Measurements from ENCODE around the gene ACP3.

The ACP3 gene

DNA sequence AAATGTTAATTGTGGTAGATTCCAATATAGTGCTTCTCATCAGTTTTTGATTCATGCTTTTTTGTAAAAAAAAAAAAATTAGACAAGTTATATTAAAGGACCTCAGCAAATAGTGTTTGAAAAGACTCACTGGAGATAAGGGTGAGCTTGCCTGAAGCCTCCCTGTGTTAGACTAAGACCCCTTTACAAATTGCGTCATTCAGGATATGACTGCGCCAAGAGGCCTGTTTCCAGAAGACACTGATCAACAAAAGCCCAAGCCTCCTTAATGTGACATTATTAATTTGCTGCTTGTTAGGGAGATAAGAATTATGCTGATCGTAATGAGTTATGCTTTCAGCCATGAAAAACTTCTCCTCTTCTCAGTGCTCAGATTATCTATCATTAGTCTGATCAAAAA is 87.1 kb downstream of the ACP3 start:
- H3K4me2 ChIP-seq (ENCODE audit: low read length), result no peak overlapping the region

DNA sequence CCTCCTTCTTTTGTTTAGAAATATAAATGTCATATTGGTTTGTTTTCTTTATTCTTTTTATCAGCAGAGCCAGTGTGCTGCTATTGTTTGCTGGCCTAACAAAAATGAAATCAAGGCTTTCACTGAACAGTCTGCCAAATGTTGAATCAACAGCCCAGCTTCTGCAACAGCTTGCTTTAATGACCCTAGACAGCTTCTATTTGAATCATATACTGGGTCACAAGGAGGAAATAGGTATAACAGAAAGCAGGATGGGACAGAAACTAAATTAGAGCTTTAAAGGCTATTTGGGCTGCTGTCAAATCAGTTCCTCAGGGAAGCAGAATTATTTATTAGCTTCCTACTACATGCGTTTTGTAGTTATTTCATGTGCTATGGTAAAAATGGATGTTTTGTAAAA is 88.0 kb downstream of the ACP3 start:
- H3K27me3 ChIP-seq (ENCODE audit: insufficient read depth, low read length), result no peaks in the 10 kb centered on the region
- H3K4me2 ChIP-seq (ENCODE audit: low read length), result no peak overlapping the region
- no peaks in the 10 kb centered on the region for H3F3A ChIP-seq (ENCODE audit: insufficient read depth, low read length)
- no peak for TF ChIP-seq EZH2 (IDR thresholded peaks at IDR 0.05; ENCODE audit: borderline replicate concordance, low read length)
- TF ChIP-seq, protein P1, sequence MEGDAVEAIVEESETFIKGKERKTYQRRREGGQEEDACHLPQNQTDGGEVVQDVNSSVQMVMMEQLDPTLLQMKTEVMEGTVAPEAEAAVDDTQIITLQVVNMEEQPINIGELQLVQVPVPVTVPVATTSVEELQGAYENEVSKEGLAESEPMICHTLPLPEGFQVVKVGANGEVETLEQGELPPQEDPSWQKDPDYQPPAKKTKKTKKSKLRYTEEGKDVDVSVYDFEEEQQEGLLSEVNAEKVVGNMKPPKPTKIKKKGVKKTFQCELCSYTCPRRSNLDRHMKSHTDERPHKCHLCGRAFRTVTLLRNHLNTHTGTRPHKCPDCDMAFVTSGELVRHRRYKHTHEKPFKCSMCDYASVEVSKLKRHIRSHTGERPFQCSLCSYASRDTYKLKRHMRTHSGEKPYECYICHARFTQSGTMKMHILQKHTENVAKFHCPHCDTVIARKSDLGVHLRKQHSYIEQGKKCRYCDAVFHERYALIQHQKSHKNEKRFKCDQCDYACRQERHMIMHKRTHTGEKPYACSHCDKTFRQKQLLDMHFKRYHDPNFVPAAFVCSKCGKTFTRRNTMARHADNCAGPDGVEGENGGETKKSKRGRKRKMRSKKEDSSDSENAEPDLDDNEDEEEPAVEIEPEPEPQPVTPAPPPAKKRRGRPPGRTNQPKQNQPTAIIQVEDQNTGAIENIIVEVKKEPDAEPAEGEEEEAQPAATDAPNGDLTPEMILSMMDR (IDR thresholded peaks at IDR 0.05; ENCODE audit: low read length), result no peak
- H3K4me1 ChIP-seq (ENCODE audit: insufficient read depth, low read length, severe bottlenecking), result peaks cover 22% of the 10 kb centered on the region
- H3K9ac ChIP-seq (ENCODE audit: low read length), result no peak overlapping the region
- no peak overlapping the region for H2AFZ ChIP-seq (ENCODE audit: low read length)
- no peaks in the 10 kb centered on the region for H3K9me3 ChIP-seq (ENCODE audit: low read length)
- no peaks in the 10 kb centered on the region for H3K9me2 ChIP-seq (ENCODE audit: low read depth, low read length)
- no peaks in the 10 kb centered on the region for H3K79me2 ChIP-seq (ENCODE audit: insufficient read depth, low read length)
- H4K20me1 ChIP-seq (ENCODE audit: insufficient read depth, low read length), result no peaks in the 10 kb centered on the region
- H3K36me3 ChIP-seq (ENCODE audit: insufficient read depth, low read length), result no peaks in the 10 kb centered on the region
- H3K4me3 ChIP-seq (ENCODE audit: low read depth, low read length, poor library complexity, severe bottlenecking), result no peak overlapping the region
- no peak overlapping the region for H3K27ac ChIP-seq (ENCODE audit: low read depth, low read length, poor library complexity, severe bottlenecking)

More for the DNA sequence above, 87.1 kb downstream of the ACP3 start:
- Histone ChIP-seq H3K27me3 (ENCODE audit: insufficient read depth, low read length) (no peaks in the 10 kb centered on the region), H3K9me3 (ENCODE audit: low read length) (no peaks in the 10 kb centered on the region), H3K9ac (ENCODE audit: low read length) (no peak overlapping the region), H3K9me2 (ENCODE audit: low read depth, low read length) (no peaks in the 10 kb centered on the region), H3K27ac (ENCODE audit: low read depth, low read length, poor library complexity, severe bottlenecking) (no peak overlapping the region), H3F3A (ENCODE audit: insufficient read depth, low read length) (no peaks in the 10 kb centered on the region), H3K79me2 (ENCODE audit: insufficient read depth, low read length) (no peaks in the 10 kb centered on the region), H4K20me1 (ENCODE audit: insufficient read depth, low read length) (no peaks in the 10 kb centered on the region), H3K36me3 (ENCODE audit: insufficient read depth, low read length) (no peaks in the 10 kb centered on the region), H3K4me1 (ENCODE audit: insufficient read depth, low read length, severe bottlenecking) (peaks cover 18% of the 10 kb centered on the region), H3K4me3 (ENCODE audit: low read depth, low read length, poor library complexity, severe bottlenecking) (no peak overlapping the region), H2AFZ (ENCODE audit: low read length) (no peak overlapping the region)
- TF ChIP-seq, protein P1 (IDR thresholded peaks at IDR 0.05; ENCODE audit: low read length), result no peak
- TF ChIP-seq EZH2 (IDR thresholded peaks at IDR 0.05; ENCODE audit: borderline replicate concordance, low read length), result no peak

DNA sequence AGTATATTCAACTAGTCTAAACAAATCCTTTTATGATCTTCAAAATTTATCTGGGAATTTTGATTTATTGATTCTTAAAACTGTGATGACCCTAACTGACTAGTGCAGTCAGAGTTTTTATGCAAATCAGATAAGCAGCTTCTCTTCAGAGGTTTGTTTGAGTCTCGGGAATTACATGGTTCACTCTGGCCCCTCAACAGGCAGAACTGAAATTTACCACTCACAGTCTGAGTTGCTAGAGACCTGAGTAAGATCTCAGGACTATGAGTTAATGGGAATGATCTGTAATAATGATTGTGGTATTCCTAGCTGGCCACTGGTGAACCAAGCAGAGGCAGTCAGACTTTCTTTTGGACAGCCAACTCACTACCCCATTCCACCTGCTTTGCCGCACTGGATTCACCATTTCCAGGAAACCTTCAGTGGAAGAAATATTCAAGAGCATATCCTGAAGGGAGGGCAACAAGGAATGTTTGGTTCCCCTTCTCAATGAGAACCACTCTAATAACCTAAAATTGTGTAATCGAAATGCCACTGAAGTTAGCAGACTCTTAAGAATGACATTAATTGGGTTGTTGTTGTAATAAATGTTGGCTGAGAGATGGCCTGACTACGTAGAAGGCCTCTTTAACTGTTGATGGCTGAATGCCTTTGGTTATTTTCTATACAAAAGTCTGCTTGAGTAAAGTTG is 88.5 kb downstream of the ACP3 start:
- Histone ChIP-seq H4K20me1 (ENCODE audit: insufficient read depth, low read length) (no peaks in the 10 kb centered on the region), H3K4me1 (ENCODE audit: insufficient read depth, low read length, severe bottlenecking) (peaks cover 22% of the 10 kb centered on the region), H3K9me2 (ENCODE audit: low read depth, low read length) (no peaks in the 10 kb centered on the region), H3K4me2 (ENCODE audit: low read length) (no peak overlapping the region), H3F3A (ENCODE audit: insufficient read depth, low read length) (no peaks in the 10 kb centered on the region), H3K4me3 (ENCODE audit: low read depth, low read length, poor library complexity, severe bottlenecking) (no peak overlapping the region), H3K27ac (ENCODE audit: low read depth, low read length, poor library complexity, severe bottlenecking) (no peak overlapping the region), H3K79me2 (ENCODE audit: insufficient read depth, low read length) (no peaks in the 10 kb centered on the region), H3K9me3 (ENCODE audit: low read length) (no peaks in the 10 kb centered on the region), H3K27me3 (ENCODE audit: insufficient read depth, low read length) (no peaks in the 10 kb centered on the region), H3K36me3 (ENCODE audit: insufficient read depth, low read length) (no peaks in the 10 kb centered on the region), H3K9ac (ENCODE audit: low read length) (no peak overlapping the region), H2AFZ (ENCODE audit: low read length) (no peak overlapping the region)
- TF ChIP-seq, protein P1 (IDR thresholded peaks at IDR 0.05; ENCODE audit: low read length), result no peak
- no peak for TF ChIP-seq EZH2 (IDR thresholded peaks at IDR 0.05; ENCODE audit: borderline replicate concordance, low read length)
